NOMO-1 treated with dmso at 0.1 percent for 144 hours (cell line): ENCODE measurements around the gene HHIPL2.
"Not testable (repeated sequence)": the region's sequence is repeated elsewhere in the genome, so short reads cannot be mapped to it uniquely, and the experiment has no call there.

ENCODE experiments used
- DNase-seq: peaks from one replicate; lab custom pipeline; 2025; ENCODE audit not compliant: unreplicated experiment; lab: John Stamatoyannopoulos, UW

The HHIPL2 gene

DNA sequence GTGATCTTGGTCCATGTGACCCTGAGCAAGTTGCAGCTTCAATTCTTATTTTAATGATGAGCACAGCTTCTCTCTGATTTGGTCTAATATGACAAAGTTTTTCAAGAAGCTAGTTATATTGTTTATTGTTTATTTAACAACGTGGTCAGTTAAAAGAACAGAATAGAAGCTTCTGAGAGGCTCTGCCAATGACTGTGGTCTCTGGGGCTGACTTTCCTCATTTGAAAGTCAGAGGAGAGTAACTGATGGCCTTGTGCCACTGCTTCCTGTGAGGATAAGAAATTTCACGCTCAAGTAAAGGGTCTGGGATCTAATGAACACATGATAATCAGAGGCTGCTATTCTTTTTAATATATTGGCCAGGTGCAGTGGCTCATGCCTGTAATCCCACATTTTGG, 7.3 kb downstream of the HHIPL2 start:
- DNase-seq, result no peak

- no peak for DNase-seq
These were observed 7.8 kb downstream of the HHIPL2 start for GRCh38 chr1:222539951-222540597.

DNA sequence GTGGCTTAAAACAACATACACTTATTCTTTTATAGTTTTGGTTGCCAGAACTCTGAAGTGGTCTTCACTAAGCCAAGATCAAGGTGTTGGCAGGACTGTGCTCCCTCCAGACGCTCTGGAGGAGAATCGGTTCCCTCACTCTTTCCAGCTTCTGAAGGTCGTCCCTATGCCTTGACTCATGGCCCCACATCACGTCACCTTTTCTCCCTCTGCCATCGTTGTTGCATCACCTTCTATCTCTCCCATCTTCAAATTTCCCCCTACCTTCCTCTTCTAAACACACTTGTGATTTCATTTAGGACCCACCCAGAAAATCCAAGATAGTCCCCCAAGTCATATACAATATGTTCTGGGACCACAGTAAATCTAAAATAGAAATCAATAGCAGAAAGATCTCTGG, 12.4 kb downstream of the HHIPL2 start:
- DNase-seq, result no peak

GRCh38 chr1:222530852-222531251, 17.1 kb downstream of the HHIPL2 start:
- no peak for DNase-seq

GRCh38 chr1:222529916-222530315, 18.0 kb downstream of the HHIPL2 start:
- no peak for DNase-seq

GRCh38 chr1:222529181-222529580, 18.7 kb downstream of the HHIPL2 start:
- no peak for DNase-seq

DNA sequence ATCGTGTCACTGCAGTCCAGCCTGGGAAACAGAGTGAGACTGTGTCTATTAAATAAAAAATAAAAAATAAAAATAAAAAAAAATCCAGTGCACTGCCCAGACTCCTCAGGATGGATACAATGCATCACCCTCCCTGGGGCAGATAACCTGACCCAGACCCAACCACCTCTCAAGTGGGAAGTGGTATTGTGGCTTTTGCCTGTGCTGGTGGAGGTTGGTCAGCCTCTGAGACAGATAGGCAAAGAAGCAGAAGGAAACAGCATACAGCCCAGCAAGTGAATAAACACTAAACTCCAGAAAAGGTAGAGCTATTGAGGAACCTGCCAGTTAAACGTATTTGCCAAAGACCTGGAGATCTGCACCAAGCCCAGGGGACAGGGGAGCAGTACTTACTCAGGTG, 22.0 kb downstream of the HHIPL2 start:
- DNase-seq, result no peak

GRCh38 chr1:222523852-222524251, 24.1 kb downstream of the HHIPL2 start:
- no peak for DNase-seq

GRCh38 chr1:222522105-222522915, 25.6 kb downstream of the HHIPL2 start:
- DNase-seq, result peak; percentile 4

GRCh38 chr1:222521299-222522104, 26.4 kb downstream of the HHIPL2 start:
- DNase-seq, result peak; percentile 7

DNA sequence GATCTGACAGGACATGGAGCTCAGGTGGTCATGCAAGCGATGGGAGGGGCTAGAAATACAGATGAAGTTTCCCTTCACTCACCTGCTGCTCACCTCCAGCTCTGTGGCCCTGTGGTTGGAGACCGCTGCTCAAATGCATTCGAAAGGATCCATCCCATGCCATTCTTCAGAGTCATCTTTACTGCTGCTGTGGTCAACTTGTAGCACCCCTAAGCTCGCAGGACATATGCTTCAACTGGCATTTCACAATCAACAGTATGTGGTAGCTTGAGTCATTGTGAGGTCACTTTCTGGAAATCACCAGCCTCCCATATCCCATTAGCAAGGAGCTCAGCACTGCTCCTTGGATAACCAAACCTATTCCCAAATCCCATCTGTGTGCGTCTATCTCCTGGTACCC, 58.4 kb downstream of the HHIPL2 start:
- DNase-seq, result not testable (repeated sequence)

DNA sequence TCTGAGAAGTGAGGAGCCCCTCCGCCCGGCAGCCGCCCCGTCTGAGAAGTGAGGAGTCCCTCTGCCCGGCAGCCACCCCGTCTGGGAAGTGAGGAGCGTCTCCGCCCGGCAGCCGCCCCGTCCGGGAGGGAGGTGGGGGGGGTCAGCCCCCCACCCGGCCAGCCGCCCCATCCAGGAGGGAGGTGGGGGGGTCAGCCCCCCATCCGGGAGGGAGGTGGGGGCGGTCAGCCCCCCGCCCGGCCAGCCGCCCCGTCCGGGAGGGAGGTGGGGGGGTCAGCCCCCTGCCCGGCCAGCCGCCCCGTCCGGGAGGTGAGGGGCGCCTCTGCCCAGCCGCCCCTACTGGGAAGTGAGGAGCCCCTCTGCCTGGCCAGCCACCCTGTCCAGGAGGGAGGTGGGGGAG, 60.1 kb downstream of the HHIPL2 start:
- DNase-seq, result not testable (repeated sequence)

GRCh38 chr1:222484005-222484404, 63.9 kb downstream of the HHIPL2 start:
- not testable (repeated sequence) for DNase-seq

DNA sequence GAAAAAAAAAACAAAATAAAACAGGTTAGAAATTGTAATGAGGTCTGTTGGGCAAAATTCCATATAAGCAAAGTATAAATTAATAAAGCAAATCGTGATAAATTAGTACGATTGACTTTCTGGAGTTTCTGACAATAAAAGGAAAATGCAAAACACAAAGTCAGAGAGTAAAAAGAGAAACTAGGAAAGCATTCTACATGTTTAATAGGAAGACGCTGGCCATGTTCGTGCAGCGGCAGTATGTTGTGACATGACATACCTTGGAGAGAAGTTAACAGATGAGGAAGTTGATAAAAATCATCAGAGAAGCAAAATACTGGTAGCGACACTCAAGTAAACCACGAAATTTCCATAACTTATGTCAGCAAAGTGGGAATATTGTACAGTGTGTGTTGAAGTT, 68.3 kb downstream of the HHIPL2 start:
- DNase-seq, result not testable (repeated sequence)

DNA sequence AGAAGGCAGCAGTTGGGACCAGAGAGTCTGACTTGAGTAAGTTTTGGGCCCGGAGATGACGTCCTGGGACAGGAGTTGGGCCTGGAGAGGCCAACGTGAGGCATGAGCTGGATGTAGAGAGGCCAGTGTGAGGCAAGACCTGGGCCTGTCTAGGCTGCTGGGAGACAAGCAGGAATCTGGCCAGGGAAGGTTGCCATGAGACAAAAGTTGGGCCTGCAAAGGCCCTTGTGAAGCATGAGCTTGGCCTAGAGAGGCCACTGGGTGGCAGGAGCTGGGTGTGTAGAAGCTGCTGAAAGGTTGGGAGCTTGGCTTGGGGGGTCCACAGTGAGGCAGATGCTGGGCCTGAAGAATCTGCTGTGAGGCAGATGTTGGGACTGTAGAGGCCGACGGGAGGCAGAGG, 71.5 kb downstream of the HHIPL2 start:
- DNase-seq, result not testable (repeated sequence)

- DNase-seq, result not testable (repeated sequence)
These were observed 74.2 kb downstream of the HHIPL2 start for GRCh38 chr1:222473717-222474116.

DNA sequence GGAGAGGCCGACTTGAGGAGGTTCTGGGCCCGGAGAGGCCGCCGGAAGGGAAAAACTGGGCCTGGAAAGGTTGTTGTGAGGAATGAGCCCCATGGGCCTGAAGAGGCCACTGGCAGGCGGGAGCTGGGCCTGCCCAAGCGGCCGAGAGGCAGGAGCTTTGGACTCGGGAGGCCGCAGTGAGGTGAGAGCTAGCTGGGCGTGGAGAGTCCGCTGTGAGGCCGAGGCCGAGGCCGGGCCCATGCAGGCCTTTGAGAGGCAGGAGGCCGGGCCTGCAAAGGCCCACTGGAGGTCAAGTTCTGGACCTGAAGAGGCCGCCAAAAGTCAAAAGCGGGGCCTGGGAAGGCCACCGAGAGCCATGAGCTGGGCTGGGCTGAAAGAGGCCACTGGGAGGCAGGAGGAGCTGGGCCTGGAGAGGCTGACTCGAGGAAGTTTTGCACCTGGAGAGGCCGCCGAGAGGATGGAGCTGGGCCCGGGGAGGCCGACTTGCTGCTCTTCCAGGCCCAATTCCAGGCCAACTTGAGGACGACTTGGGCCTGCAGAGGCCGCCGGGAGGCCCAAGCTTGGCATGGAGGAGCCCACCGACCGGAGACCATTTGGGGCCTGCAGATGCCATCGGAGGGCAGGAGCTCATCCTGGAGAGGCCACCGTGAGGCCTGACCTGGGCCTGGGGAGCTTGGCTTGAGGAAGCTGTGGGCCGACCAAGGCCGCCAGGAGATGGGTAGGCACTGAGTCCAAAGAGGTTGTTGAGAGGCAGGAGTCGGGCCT, 74.9 kb downstream of the HHIPL2 start:
- not testable (repeated sequence) for DNase-seq
